DOHH2 (cell line): Measurements from ENCODE around the gene GGTLC2.

ENCODE experiments used
- EZH2phosphoT487 ChIP-seq: fragments of 200-600 bp; sonication (generic); IDR thresholded peaks from 2 replicates; pipeline ENCODE4 v1.6.1; 2017; ENCODE audit warnings: borderline replicate concordance, mild to moderate bottlenecking, antibody characterized with exemption, low read length, moderate library complexity, mixed read lengths
- TF ChIP-seq, protein P1 (sequence below): fragments of 200-600 bp; sonication (generic); IDR thresholded peaks from one replicate; pipeline ENCODE4 v1.5.1; 2014; ENCODE audit warnings: antibody characterized with exemption, mild to moderate bottlenecking, low read depth, low read length; ENCODE audit not compliant: poor library complexity, severe bottlenecking

DNA sequence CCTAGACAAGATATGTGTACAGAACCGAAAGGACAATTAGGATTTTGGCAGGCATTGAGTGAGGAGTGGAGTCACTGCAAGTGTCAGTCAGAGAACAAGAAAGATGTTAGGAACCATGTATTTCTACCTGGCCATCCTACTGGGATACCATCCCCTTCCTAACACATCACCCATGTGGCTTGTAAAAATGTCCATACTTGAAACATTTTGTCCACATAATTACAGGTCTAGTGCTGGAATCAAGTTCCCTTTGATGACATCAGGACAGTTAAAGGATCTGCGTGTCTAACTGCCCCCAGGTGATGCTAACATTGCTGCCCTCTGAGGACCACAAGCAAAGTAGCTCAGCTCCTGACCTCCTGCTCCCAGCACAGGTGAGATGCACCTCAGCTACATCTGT lies 31.9 kb upstream of the GGTLC2 start:
- TF ChIP-seq, protein P1, sequence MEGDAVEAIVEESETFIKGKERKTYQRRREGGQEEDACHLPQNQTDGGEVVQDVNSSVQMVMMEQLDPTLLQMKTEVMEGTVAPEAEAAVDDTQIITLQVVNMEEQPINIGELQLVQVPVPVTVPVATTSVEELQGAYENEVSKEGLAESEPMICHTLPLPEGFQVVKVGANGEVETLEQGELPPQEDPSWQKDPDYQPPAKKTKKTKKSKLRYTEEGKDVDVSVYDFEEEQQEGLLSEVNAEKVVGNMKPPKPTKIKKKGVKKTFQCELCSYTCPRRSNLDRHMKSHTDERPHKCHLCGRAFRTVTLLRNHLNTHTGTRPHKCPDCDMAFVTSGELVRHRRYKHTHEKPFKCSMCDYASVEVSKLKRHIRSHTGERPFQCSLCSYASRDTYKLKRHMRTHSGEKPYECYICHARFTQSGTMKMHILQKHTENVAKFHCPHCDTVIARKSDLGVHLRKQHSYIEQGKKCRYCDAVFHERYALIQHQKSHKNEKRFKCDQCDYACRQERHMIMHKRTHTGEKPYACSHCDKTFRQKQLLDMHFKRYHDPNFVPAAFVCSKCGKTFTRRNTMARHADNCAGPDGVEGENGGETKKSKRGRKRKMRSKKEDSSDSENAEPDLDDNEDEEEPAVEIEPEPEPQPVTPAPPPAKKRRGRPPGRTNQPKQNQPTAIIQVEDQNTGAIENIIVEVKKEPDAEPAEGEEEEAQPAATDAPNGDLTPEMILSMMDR, result no peak
- TF ChIP-seq EZH2phosphoT487, result no peak
